Mammary epithelial cell (primary cell): ENCODE measurements around the gene SNAP47.

Experiments
- EZH2 ChIP-seq: IDR thresholded peaks from 2 replicates; pipeline ENCODE4 v1.6.1; 2012; ENCODE audit warnings: low read length, inconsistent platforms, borderline replicate concordance
- TF ChIP-seq, protein P1 (sequence below), 2 donors: IDR thresholded peaks in 1 of 2; conservative IDR thresholded peaks in 1 of 2; 2 replicates each; pipeline ENCODE4 v1.5.1; 2011 to 2012; ENCODE audit warnings: inconsistent platforms in 2 of 2, low read length in 2 of 2, mild to moderate bottlenecking in 2 of 2, control low read depth in 1 of 2, low read depth in 1 of 2; ENCODE audit not compliant: insufficient read depth in 1 of 2; ENCODE audit errors: extremely low read depth in 1 of 2

DNA sequence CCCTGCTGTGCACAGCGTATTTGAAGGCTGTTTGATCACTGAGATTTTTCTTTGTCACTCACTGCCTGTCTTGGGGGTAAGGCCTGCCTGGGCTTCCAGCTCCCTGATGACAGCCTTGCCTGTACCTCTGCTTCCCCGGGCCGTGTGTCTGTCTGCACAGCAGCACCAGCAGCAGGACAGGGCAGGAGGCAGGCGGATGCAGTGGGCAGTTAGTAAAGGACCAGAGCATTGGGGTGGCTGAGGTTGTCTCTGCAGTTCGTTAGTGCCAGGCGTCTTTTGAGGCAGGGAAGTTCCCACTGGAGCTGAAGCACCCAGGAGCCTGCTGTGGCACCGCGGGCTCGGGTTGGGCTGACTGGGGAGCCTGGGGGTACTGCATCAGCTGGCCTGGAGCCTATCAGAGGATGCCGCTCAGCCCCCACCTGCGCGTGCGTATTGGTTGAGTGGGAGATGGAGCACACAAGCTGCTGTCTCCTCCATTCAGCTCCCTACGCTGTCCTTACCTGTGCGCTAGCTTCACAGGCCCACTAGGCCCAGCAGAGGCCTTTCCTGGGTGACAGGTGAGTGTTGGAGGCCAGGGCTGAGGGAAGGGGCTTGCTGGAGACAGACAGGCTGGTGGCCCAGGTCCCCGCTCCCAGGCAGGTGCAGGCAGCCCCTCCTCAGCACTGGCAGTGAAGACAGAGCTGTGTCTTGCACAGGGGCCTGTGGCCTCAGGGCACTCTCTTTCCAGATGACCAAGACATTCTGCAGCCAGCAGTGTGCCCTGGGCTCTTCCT is 28.2 kb downstream of the SNAP47 start:
- TF ChIP-seq, protein P1, sequence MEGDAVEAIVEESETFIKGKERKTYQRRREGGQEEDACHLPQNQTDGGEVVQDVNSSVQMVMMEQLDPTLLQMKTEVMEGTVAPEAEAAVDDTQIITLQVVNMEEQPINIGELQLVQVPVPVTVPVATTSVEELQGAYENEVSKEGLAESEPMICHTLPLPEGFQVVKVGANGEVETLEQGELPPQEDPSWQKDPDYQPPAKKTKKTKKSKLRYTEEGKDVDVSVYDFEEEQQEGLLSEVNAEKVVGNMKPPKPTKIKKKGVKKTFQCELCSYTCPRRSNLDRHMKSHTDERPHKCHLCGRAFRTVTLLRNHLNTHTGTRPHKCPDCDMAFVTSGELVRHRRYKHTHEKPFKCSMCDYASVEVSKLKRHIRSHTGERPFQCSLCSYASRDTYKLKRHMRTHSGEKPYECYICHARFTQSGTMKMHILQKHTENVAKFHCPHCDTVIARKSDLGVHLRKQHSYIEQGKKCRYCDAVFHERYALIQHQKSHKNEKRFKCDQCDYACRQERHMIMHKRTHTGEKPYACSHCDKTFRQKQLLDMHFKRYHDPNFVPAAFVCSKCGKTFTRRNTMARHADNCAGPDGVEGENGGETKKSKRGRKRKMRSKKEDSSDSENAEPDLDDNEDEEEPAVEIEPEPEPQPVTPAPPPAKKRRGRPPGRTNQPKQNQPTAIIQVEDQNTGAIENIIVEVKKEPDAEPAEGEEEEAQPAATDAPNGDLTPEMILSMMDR (conservative IDR thresholded peaks at IDR 0.05 in 1 of 2, IDR thresholded peaks at IDR 0.05 in 1 of 2; ENCODE audit: extremely low read depth in 1 of 2, insufficient read depth in 1 of 2, low read depth in 1 of 2, low read length in 2 of 2), result no peak
- no peak for TF ChIP-seq EZH2
